Measurements from ENCODE around the gene DHRS7. TPM values are rescaled to one million over a fixed set of nuclear protein-coding genes. Genes with fewer than 3 reads are reported as not detected.

Gene DHRS7
- total RNA-seq, 2 donors from 2014 or later: 32.9 to 46.2 TPM

DNA sequence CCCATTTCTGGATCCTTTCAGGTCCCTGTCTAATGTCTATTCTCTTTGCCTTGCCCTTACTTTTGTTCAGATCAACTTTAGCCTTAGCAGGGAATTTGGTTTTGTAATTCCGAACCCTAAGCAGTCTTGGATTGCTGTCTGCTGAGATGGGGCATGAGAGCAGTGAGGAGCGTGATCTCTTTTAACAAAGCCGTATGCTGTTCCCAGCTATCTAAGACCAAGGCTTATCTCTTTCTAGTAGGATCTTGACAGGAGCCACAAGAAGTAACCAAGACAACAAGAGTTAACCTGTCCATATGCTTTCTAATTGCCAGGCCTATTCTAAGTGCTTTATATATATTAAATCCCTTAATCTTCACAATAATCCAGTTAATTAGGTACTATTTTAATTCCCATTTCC, 4.5 kb upstream of the DHRS7 start:
- H3K9me3 Mint-ChIP-seq: no peaks in the 10 kb centered on the region
- no peak for ATAC-seq
- DNase-seq (ENCODE audit: low spot score in 2 of 2): no peak
- H3K27ac Mint-ChIP-seq: no peak overlapping the region
- H3K36me3 Mint-ChIP-seq: peaks cover 0 to 3% of the 10 kb centered on the region in 2 donors

DNA sequence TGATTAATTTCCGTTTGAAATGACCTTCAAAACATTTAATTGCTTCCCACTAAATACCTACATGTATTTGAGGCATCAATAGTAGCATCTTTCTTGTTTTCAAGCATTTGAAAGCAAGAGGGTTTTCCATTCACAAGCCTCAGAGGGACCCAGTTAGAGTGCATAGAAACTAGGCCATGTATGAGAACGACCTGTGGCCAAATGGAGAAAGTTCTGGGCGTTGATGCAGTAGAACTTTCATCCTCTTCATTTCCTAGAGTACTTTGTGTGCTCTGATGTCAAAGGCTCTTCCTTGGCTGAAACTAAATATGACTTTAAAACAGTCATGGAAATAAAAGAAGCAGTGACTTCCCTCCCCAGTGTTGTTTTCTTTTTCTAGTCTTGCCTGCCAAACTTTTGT, 944 bp upstream of the DHRS7 start:
- no peak for DNase-seq (ENCODE audit: low spot score in 2 of 2)
- Mint-ChIP-seq H3K9me3 (no peaks in the 10 kb centered on the region), H3K36me3 (peaks cover 6 to 10% of the 10 kb centered on the region in 2 donors), H3K27ac (peak overlapping the region; percentile 8 to 98)
- no peak for ATAC-seq

DNA sequence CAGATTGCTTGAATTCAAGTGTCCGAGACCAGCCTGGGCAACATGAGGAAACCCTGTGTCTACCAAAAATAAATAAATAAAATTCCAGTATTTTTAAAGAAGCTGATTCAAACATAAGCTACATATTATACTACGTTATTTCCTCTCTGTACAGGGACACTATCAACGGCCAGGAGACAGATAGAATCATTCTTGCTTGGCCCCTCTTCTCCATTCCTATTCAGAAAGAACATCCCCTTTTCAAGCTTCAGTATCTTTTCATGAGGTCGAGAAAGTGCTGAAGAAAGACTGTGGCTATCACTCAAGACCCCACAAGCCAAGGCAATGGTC, 314 bp upstream of the DHRS7 start:
- no peaks in the 10 kb centered on the region for H3K9me3 Mint-ChIP-seq
- DNase-seq (ENCODE audit: low spot score in 2 of 2): no peak
- H3K27ac Mint-ChIP-seq: peak overlapping the region; percentile 86 to 98
- H3K36me3 Mint-ChIP-seq: peaks cover 10 to 12% of the 10 kb centered on the region in 2 donors
- ATAC-seq: peak; percentile 1 to 34

GRCh38 chr14:60164404-60164711, 840 bp downstream of the DHRS7 start:
- Mint-ChIP-seq H3K27ac (peak overlapping the region; percentile 93 to 98), H3K9me3 (no peaks in the 10 kb centered on the region), H3K36me3 (peaks cover 10 to 21% of the 10 kb centered on the region in 2 donors)
- DNase-seq (ENCODE audit: low spot score in 2 of 2) (no peak), ATAC-seq (no peak)

GRCh38 chr14:60163693-60164092, 1.5 kb downstream of the DHRS7 start:
- DNase-seq (ENCODE audit: low spot score in 2 of 2) (no peak), ATAC-seq (no peak)
- Mint-ChIP-seq H3K9me3 (no peaks in the 10 kb centered on the region), H3K36me3 (peaks cover 10 to 27% of the 10 kb centered on the region in 2 donors), H3K27ac (peak overlapping the region in 1 of 2 donors; percentile 98)

GRCh38 chr14:60161196-60162107, 3.7 kb downstream of the DHRS7 start:
- DNase-seq (ENCODE audit: low spot score in 2 of 2): no peak
- Mint-ChIP-seq H3K36me3 (peaks cover 10 to 31% of the 10 kb centered on the region in 2 donors), H3K27ac (peak overlapping the region in 1 of 2 donors; percentile 51), H3K9me3 (peaks cover 0 to 5% of the 10 kb centered on the region in 2 donors)
- no peak for ATAC-seq

GRCh38 chr14:60160422-60160821, 4.8 kb downstream of the DHRS7 start:
- peaks cover 0 to 5% of the 10 kb centered on the region in 2 donors for H3K9me3 Mint-ChIP-seq
- H3K36me3 Mint-ChIP-seq: peaks cover 10 to 39% of the 10 kb centered on the region in 2 donors
- ATAC-seq (no peak), DNase-seq (ENCODE audit: low spot score in 2 of 2) (no peak)
- no peak overlapping the region for H3K27ac Mint-ChIP-seq

DNA sequence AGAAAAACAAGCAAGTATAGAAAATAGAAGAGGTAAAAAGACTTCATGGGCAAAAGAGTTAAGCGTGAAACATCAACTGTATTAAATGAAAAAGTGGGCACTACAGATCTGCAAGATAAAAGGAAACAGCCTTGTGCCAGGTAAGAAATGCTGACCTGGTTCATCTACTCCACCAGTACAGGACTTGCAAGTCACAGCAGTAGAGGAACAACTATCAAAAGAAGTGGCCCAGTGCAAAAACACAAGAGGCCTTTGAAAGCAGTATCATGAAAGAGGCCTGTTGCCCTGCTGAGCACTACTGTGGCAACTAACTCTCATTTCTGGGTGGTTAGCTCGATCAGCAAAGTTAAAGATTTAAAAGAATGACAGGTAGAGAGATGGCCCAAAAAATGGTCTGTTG, 10.5 kb downstream of the DHRS7 start:
- no peak for ATAC-seq

DNA sequence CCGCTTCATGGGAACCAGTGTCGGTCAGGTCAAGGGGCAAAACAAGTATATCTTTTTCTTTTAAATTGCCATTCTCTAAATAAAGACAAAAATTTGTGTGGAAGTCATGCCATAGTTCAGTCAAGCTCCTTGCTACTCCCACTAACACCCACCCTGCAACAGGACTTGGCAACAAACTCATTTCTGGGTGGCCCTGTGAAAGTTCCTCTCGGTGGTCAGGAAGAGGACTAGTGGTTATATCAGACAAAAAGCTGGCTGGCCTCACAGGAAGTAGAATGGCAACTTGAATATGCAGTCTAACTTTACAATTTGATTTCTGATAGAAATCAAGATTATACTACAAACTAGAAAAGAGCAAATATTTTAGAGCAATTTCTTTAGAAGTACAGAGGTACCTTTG, 11.2 kb downstream of the DHRS7 start:
- peaks cover 7 to 59% of the 10 kb centered on the region in 2 donors for H3K36me3 Mint-ChIP-seq
- no peak for ATAC-seq

More for the DNA sequence above, 10.5 kb downstream of the DHRS7 start:
- Mint-ChIP-seq H3K9me3 (peaks cover 0 to 5% of the 10 kb centered on the region in 2 donors), H3K27ac (peak overlapping the region; percentile 12 to 50), H3K36me3 (peaks cover 7 to 59% of the 10 kb centered on the region in 2 donors)
- no peak for DNase-seq (ENCODE audit: low spot score in 2 of 2)

DNA sequence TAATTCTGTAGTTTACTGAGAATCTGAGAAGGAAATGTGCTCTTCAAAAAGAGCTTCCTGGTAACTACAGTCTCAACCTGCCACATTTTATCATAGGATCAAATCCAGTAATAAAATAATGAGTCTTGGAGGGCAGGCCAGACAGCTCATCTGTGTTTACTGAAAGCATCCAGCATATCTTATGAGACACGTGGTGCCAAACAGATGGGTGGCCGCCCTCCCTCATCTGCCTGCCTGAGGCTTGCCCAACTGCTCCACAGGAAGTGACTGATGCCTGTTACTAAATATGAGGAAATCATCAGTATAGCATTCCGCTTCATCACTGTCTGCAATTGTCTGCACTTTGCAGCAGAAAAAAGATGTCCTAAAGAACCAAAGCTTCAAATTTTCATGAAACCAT, 13.5 kb downstream of the DHRS7 start:
- Mint-ChIP-seq H3K36me3 (peaks cover 7 to 55% of the 10 kb centered on the region in 2 donors), H3K9me3 (no peaks in the 10 kb centered on the region), H3K27ac (peak overlapping the region; percentile 36 to 92)
- ATAC-seq (peak; percentile 94 to 100), DNase-seq (ENCODE audit: low spot score in 2 of 2) (peak; percentile 27 to 68)

More for the DNA sequence above, 11.2 kb downstream of the DHRS7 start:
- DNase-seq (ENCODE audit: low spot score in 2 of 2): no peak
- Mint-ChIP-seq H3K27ac (peak overlapping the region in 1 of 2 donors; percentile 50), H3K9me3 (peaks cover 0 to 5% of the 10 kb centered on the region in 2 donors)

DNA sequence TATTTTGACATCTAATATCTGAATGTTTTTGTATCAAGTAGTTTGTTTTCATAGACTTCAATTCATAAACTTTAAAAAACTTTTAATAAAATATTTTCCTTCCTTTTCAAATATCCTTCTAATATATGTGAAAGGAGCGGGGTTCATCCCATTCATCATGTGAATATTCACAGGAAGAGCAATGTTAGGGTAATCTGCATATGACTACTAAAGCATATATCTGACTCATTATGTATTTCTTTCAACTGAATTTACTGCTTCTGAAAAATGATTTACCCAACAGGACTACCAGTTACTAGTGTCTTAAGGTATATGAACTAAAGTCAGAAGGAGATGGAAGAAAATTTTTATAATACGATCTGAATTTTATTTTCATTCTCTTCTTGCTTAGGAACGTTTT, 30.5 kb downstream of the DHRS7 start:
- no peak for DNase-seq (ENCODE audit: low spot score in 2 of 2)
- peaks cover 2 to 9% of the 10 kb centered on the region in 2 donors for H3K36me3 Mint-ChIP-seq
- no peak for ATAC-seq
- no peaks in the 10 kb centered on the region for H3K9me3 Mint-ChIP-seq
- no peak overlapping the region for H3K27ac Mint-ChIP-seq

DNA sequence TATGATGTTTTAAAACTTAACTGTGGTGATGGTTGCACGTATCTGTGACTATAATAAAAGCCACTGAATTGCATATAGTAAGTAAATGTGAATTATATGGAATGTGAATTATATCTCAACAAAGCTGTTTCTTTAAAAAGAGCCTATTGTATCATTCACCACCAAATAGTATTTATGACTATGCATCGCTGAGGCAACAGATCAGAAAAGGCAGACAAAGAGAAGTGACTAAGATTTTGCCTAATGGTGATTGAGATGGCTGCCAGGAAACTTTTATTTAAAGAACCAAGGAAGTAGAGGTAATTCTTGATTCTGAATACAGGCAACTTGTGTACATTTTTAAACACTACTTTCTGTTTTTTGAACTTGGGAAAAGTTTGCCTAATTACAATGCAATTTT, 31.7 kb downstream of the DHRS7 start:
- no peak for DNase-seq (ENCODE audit: low spot score in 2 of 2)
- ATAC-seq: peak in 1 of 2 donors; percentile 41
- Mint-ChIP-seq H3K36me3 (peaks cover 8 to 9% of the 10 kb centered on the region in 2 donors), H3K9me3 (no peaks in the 10 kb centered on the region), H3K27ac (no peak overlapping the region)

DNA sequence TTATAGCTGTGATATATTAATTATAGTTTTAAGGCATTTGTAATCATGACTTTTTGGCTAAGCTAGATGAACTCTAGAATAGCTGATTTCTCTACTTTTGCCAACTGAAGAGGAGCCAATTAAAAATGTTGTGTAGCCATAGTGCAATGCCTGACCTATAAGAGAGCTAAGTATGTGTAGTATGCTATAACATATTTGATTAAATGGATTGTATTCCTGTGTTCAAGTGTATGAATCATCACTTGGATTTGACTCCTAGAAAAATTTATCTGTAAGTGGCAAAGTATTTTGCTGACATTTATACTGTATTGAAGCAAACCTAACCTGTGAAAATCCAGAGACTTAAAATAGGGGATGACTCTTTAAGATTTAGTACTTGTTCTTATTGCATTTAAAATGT, 39.3 kb downstream of the DHRS7 start:
- Mint-ChIP-seq H3K9me3 (peaks cover 0 to 4% of the 10 kb centered on the region in 2 donors), H3K27ac (no peak overlapping the region), H3K36me3 (peaks cover 47 to 53% of the 10 kb centered on the region in 2 donors)
- ATAC-seq: no peak
- DNase-seq (ENCODE audit: low spot score in 2 of 2): no peak

DNA sequence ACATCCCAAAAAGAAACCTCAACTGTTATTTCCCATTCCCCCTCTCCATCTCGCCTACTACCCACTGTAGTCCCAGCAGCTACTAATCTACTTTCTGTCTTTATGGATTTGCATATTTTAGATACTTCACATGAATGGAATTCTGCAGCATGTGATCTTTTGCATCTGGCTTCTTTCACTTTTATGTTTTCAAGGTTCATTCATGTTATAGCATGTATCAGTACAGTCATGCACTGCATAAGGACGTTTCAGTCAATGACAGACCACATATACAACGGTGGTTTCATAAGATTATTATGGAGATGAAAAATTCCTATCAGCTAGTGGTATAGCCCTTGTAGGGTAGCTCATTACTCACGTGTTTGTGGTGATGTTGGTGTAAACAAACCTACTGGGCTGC, 49.0 kb downstream of the DHRS7 start:
- DNase-seq (ENCODE audit: low spot score in 2 of 2): no peak
- ATAC-seq: no peak
- Mint-ChIP-seq H3K27ac (no peak overlapping the region), H3K9me3 (no peaks in the 10 kb centered on the region), H3K36me3 (peaks cover 6 to 10% of the 10 kb centered on the region in 2 donors)

GRCh38 chr14:60114881-60115280, 50.3 kb downstream of the DHRS7 start:
- no peak for ATAC-seq
- no peaks in the 10 kb centered on the region for H3K9me3 Mint-ChIP-seq
- peaks cover 9 to 12% of the 10 kb centered on the region in 2 donors for H3K36me3 Mint-ChIP-seq

DNA sequence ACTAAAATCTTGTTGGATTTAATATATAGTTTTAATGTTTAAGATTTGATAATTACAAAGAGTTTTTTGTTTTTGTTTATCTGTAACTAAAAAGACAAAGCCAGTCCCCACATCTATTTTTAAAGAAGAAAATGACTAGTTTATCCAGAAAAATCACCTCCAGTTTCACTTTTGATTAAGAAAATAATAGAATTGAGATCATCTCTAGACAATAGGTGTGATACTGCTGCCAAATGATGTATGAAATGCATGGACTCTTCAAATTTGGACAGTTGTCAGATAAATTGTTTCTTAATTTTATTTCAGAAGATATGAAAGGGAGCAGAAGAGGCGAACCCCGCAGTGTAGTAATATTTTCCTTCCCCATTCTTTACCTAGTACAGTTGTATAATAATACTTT, 53.5 kb downstream of the DHRS7 start:
- Mint-ChIP-seq H3K9me3 (no peaks in the 10 kb centered on the region), H3K36me3 (peaks cover 16 to 33% of the 10 kb centered on the region in 2 donors), H3K27ac (no peak overlapping the region)
- DNase-seq (ENCODE audit: low spot score in 2 of 2) (no peak), ATAC-seq (no peak)

More at GRCh38 chr14:60114881-60115280, 50.3 kb downstream of the DHRS7 start:
- no peak overlapping the region for H3K27ac Mint-ChIP-seq
- DNase-seq (ENCODE audit: low spot score in 2 of 2): no peak

- H3K36me3 Mint-ChIP-seq: peaks cover 11 to 43% of the 10 kb centered on the region in 2 donors
- H3K27ac Mint-ChIP-seq: no peak overlapping the region
- peaks cover 0 to 5% of the 10 kb centered on the region in 2 donors for H3K9me3 Mint-ChIP-seq
- DNase-seq (ENCODE audit: low spot score in 2 of 2) (no peak), ATAC-seq (no peak)
These were observed 57.7 kb downstream of the DHRS7 start for GRCh38 chr14:60107477-60107876.

GRCh38 chr14:60106339-60106738, 58.9 kb downstream of the DHRS7 start:
- H3K36me3 Mint-ChIP-seq: peaks cover 11 to 43% of the 10 kb centered on the region in 2 donors
- peaks cover 0 to 5% of the 10 kb centered on the region in 2 donors for H3K9me3 Mint-ChIP-seq
- ATAC-seq (no peak), DNase-seq (ENCODE audit: low spot score in 2 of 2) (no peak)
- no peak overlapping the region for H3K27ac Mint-ChIP-seq

All from activated naive CD4-positive, alpha-beta T cell treated with anti-CD3 and anti-CD28 coated beads, Interleukin-2, amount 50 U/mL, for 72 hours (primary cell).